Measurements from ENCODE around the gene REN.

The REN gene

DNA sequence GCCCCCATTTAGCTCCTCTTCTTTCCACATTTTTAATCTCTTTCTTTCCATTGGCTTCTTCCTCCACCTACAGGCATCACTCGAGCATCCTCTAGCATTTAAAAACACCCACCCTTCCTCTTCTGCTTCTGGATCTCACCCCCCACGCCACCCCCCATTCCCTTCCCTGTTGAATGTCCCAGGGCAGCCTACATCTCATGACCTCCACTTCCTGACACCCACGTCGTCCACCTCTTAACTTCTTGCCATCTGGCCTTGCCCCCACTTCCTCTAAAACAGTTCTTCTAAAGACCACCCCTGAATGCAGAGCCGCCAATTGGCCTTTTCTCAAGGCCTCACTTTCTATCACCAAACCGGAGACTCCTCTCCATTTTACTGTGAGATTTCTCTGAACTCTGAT is 8.2 kb downstream of the REN start:
- intact Hi-C loops (cut with DNase I): no loop called here
- no peak for DNase-seq

- DNase-seq: peak in 1 of 10 donors; percentile 32
These were observed 10.3 kb downstream of the REN start for GRCh38 chr1:204155881-204156280.

DNA sequence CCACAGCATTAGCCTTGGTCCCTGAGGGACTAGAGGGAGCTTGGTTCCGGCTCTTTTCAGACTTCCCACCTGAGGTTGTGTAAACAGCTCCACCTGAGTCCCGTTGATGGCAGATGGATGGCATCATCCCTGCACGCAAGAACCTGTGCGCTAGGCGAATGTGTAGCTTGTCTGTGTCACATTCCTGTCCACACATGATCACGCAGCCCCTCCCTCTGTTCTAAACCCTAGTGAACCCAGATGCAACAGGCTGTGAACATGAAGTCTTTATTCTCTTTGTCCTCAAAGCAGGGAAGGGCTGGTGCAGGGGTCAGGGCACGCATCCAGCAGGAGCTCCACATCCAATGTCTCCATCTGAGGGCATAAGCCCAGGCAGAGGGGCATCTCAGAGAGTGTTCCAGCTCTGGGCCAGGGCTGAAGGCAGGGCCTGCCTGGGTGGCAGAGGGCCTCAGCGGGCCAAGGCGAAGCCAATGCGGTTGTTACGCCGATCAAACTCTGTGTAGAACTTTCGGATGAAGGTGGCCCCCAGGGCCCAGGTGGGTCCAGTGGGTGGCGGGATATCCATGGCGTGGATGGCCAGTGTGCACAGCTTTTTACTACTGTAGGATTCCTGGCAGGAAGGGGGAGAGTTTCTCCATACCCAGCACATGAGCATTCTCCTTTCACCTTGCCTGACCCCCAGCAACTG is 11.4 kb downstream of the REN start:
- peak in 1 of 10 donors; percentile 42 for DNase-seq
- intact Hi-C loops (cut with DNase I): no loop called here

More at GRCh38 chr1:204155881-204156280, 10.3 kb downstream of the REN start:
- intact Hi-C loops (cut with DNase I): no loop called here

GRCh38 chr1:204153667-204154066 is 12.5 kb downstream of the REN start:
- intact Hi-C loops (cut with DNase I): no loop called here
- peak in 1 of 10 donors; percentile 69 for DNase-seq

- DNase-seq: peak in 1 of 10 donors; percentile 45
- intact Hi-C loops (cut with DNase I): no loop called here
These were observed 13.7 kb downstream of the REN start for GRCh38 chr1:204152310-204153044.

DNA sequence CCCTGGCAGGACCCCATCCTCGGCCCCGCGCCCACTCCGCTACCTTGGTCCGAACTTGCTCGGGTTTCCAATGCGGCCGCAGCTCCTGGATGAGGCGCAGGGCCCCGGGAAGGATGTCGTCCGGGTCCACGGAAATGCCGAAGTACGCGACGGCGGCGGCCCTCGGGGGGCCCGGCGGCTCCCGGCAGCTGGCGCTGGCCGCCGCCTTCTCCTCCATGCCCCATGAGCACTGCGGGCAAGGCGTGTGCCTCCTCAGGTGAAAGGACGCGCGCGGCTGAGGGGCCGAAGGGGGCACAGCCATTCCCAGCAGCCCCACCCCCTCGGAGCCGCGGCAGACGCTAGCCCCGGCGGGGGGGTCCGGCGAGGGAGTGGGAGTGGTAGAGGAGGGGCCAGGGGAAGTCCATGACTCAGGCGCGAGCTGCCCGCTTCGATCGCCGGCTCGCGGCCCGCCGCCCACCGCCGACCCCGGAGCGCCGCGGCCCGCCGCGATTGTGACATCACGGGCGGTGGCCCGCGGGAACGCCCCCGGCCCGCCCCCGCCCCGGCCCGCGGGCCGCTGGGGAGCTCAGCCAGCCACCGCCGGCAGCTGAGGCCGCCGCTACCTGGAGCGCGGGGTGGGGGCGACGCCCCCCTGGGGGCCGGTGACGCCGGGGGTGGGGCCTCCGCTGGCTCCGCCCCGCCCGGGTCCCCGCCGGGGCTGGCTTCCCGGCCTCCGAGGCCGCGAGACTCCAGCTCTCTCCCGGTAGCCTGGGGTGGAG is 14.4 kb downstream of the REN start, which contains the start of gene ETNK2:
Gene ETNK2, minus strand, starts transcription at position 493 of the 758 bp plus-strand sequence. Its CDS starts 192 bp downstream, at position 301.
- intact Hi-C loops (cut with DNase I): no loop called here
- DNase-seq: peak in 6 of 10 donors; percentile 34 to 91 (median 60)

- intact Hi-C loops (cut with DNase I): no loop called here
These were observed 15.2 kb downstream of the REN start for GRCh38 chr1:204150702-204151551.

DNA sequence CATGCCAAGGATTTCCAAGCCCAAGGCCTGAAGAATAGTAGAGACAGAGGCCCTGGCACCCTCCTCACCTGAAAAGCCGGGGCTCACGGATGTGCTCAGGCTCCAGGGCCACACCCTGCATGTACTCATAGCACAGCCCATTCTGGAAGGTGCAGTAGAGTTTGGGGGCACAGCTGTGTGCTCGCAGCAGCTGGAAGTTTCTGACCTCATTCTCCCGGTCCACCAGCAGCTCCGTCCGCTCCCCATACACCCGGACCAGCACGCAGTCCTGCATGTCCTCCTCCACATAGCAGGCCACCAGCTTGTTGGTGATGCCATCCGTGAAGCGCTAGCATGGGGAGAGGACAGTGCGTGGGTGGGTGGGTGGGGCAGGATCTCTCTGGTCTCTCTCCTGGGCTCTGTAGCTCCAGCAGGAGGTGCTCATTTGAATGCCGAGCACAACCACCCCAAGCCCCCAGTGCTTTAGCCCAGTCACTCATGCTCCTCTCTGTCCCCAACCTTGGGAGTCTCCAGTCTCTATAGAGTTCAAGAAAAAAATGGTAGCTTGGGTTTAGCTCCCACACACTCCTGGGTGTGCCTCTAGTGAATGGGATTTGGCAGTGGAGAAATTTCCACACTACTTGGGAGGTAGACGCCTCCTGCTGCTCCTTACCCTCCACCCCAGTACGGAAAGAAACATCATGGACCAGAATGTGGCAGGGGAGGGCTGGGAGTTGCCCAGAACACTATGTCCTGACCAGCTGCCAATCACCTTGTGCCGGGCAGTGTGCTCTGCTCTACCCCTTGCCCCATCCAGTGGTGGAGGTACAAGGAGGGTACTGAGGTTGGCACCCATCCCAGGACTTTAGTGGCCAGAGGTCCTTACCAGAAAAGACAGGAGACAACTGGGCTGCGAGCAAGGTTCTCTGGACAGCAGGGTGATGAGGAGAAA is 16.2 kb downstream of the REN start:
- DNase-seq: peak in 1 of 10 donors; percentile 40
- intact Hi-C loops (cut with DNase I): no loop called here

More at GRCh38 chr1:204150702-204151551, 15.2 kb downstream of the REN start:
- DNase-seq: peak in 1 of 10 donors; percentile 84

- no peak for DNase-seq
- intact Hi-C loops (cut with DNase I): no loop called here
These were observed 17.0 kb downstream of the REN start for GRCh38 chr1:204149107-204149506.

- intact Hi-C loops (cut with DNase I): no loop called here
- peak in 1 of 10 donors; percentile 33 for DNase-seq
These were observed 18.4 kb downstream of the REN start for GRCh38 chr1:204147406-204148383.

- intact Hi-C loops (cut with DNase I): no loop called here
- peak in 2 of 10 donors; percentile 62 to 72 for DNase-seq
These were observed 19.2 kb downstream of the REN start for GRCh38 chr1:204146965-204147364.

GRCh38 chr1:204146309-204146708 is 19.8 kb downstream of the REN start:
- intact Hi-C loops (cut with DNase I): no loop called here
- DNase-seq: peak in 2 of 10 donors; percentile 10 to 49

DNA sequence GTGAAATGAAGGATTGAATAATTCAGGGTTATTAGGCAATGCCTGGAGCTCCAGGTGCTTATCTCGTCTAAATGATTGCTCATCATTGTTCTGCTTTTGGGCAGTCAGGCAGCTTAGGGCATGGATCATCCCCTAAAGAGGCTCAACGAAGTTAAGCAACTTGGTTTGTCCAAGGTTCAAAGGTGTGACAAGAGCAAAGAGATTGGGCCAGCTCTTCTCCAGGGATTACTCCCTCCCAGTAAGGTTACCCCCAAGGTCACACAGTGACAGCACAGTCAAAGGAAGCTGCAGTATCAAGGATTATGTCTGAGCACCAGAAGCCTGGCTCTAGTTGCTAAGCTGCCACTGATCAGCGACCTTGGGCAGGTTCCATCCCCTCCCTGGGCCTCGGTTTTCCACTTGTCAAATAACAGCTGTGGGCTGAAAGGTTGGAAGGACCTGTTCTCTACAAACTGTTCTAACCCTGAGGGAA is 21.1 kb downstream of the REN start:
- peak in 2 of 10 donors; percentile 1 to 34 for DNase-seq
- intact Hi-C loops (cut with DNase I): no loop called here

DNA sequence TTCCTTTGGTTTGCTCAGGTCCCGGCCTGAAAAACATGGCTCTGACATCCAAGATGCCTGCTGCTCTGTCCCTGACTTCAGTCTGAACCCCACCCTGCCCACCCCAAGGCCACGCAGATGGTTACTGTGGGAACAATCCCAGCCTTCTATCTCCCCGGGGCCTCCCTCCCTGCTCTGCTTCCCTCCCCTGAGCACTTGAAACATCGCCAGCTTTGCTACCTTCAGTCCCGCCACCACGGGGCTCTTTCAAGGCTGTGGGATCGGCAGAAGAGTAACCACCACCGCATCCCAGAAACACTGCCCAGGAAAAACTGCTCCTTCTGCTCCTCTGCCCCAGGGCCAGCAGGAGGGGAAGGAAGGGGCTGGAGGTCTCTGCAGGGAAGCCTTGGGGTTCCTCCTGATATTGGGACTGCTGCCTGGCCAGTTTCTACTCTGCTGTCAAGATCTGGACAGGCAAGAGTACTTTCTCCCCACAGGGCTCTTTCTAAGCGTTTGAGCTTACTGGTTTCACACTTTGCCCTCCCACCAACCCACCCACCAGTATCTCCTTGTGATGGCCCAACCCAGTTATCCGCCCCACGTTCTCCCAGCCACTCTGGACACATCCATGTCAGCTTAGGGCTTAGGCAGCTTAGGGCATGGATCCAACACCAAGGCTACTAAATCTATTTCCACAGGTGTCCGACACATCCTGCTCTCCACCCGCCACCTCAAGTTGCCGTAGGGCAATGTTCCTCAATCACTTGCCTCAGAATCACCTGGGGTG is 22.7 kb downstream of the REN start:
- no peak for DNase-seq
- intact Hi-C loops (cut with DNase I): no loop called here

- intact Hi-C loops (cut with DNase I): no loop called here
- DNase-seq: no peak
These were observed 23.8 kb downstream of the REN start for GRCh38 chr1:204142032-204142974.

- intact Hi-C loops (cut with DNase I): no loop called here
- no peak for DNase-seq
These were observed 25.0 kb downstream of the REN start for GRCh38 chr1:204141131-204141530.
